Activated T-cell treated with anti-CD3 and anti-CD28 coated beads for 48 hours (primary cell): ENCODE data around the gene ACTC1.

Source experiments
- DNase-seq: peaks from one replicate; pipeline ENCODE4 v3.0.0-alpha.2; 2020; ENCODE audit warnings: low read depth

ACTC1 gene

GRCh38 chr15:34757262-34757661, 38.1 kb downstream of the ACTC1 start:
- DNase-seq = no peak

DNA sequence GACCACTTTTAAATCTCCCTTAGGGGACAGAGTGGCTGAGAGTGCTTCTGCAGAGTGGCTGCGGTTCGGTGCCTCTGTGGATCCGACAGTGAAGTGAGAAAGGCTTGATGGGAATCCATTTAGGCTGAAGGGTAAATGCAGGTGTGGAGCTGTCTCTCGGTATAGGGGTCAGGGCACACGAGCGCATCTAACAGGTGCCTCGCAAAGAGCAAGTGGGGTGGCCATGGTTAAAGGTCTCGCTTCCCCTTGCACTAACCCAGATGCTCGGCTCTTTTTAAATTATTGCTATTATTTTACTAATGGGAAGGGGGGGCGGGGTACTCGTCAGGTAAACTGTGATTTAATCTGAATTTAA, 40.0 kb downstream of the ACTC1 start:
- DNase-seq = no peak

DNA sequence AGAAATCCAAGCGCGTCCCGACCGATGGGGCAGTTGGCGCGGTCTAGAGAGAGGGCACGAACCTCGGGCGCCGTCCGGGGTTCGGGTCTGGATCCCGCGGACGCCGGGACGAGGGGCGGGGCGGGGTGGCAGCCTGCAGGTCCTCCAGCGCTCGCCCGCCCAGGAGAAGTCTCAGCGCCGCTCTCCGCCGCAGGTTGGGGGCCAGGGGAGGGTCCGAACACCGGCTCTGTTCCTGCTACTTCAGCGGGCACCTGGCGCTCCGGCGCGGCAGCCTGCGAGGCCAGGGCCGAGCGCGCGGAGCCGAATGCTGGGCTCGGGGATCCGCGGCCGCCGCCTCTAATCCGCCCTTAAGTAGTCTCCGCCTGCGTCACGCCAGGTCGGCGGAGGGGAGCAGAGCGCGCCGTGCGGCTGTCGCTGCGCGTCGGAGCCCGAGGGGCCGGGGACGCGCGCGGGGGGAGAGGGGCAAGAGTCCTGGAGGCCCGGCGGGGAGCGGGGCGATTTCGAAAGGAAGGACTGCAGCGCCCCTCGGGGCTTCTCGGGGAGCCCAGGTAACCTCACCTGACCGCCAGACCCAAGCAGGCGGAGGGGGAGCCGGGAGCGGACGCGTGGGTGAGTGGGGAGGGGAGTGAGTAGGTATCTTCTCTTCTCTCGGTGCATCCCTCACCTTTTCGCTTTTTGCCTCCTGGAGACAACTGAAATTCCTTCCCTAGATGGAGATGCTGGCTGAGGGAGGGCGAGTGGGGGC, 40.5 kb downstream of the ACTC1 start, which contains the start of gene GJD2:
Gene GJD2 (minus strand): TSS at position 325 of the 745 bp plus-strand sequence. CDS start 510 bp downstream, outside the sequence.
- DNase-seq = peak; percentile 5

DNA sequence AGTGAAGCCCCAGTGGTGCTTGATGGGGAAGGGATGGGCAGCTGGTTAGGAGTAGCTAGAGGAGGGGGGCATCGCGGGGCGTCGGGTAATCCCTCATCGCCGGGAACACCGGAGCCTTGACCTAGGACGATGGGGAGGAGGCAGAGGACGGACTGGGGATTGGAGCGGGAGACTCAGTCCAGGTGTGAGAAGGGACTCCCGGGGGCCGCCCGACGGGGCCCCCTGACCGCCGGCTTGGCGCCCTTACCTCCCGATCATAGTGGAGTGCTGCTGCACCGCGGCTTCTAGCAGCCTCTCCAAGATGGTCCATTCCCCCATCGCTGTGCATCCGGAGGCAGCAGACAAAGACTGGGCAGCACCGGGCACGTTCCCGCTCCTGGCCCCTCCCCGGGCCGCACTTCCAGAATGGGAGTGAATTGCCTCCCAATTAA, 41.2 kb downstream of the ACTC1 start:
- no peak for DNase-seq

DNA sequence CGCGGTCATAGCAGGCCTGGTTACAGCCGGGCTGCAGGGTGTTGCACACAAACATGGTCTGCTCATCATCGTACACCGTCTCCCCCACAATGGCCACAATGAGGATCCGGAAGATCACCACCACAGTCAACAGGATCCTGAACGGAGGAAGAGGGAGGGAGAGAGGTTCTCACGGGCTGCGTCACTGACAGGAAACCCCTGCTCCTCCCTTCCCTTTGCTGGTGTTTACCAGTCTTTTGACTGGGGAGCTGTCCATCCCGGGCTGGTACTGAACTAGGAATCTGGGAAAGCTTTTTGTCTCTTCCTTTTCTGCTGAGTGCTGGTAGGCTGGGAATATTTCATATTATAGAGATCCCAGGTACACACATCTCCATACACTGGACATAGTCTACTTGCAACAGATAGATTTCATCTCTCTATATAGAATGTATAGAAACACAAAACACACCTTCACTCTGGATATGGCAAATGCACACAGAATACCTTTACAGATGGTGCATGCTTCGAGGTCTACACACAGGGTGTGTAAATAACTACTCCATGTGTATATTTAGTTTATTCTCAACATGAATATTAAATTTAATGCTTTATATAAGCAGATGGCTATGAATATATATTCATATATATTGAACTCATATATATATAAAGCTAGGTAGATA, 42.0 kb downstream of the ACTC1 start:
- DNase-seq = no peak

- DNase-seq = no peak
Observed at GRCh38 chr15:34749691-34750090, 45.7 kb downstream of the ACTC1 start.
